Endothelial cell (in vitro differentiated cells): ENCODE measurements around the gene TBC1D22A. TPM values are rescaled to one million over a fixed set of nuclear protein-coding genes. Genes with fewer than 3 reads are reported as not detected.
A peak's percentile ranks its signal among the peaks of the same experiment; 100 is the strongest.

Source experiments
- DNase-seq: peaks from one replicate; pipeline ENCODE4 v3.0.0; 2021; ENCODE audit warnings: low spot score
- H3K27ac Mint-ChIP-seq: one replicate; pipeline ENCODE4 v1.8.0; 2021; ENCODE audit warnings: mixed read lengths, inconsistent platforms; ENCODE audit not compliant: unreplicated experiment
- H3K27me3 Mint-ChIP-seq: one replicate; pipeline ENCODE4 v1.8.0; 2021; ENCODE audit warnings: mild to moderate bottlenecking, moderate library complexity, mixed read lengths, inconsistent platforms; ENCODE audit not compliant: unreplicated experiment
- H3K36me3 Mint-ChIP-seq: one replicate; pipeline ENCODE4 v1.8.0; 2021; ENCODE audit warnings: mild to moderate bottlenecking, low read depth, mixed read lengths, inconsistent platforms; ENCODE audit not compliant: unreplicated experiment
- H3K4me1 Mint-ChIP-seq: one replicate; pipeline ENCODE4 v1.8.0; 2021; ENCODE audit warnings: mild to moderate bottlenecking, mixed read lengths, inconsistent platforms; ENCODE audit not compliant: unreplicated experiment
- H3K4me3 Mint-ChIP-seq: one replicate; pipeline ENCODE4 v1.8.0; 2021; ENCODE audit warnings: mild to moderate bottlenecking, mixed read lengths, inconsistent platforms; ENCODE audit not compliant: unreplicated experiment
- H3K9me3 Mint-ChIP-seq: one replicate; pipeline ENCODE4 v1.8.0; 2021; ENCODE audit warnings: mixed read lengths, inconsistent platforms; ENCODE audit not compliant: unreplicated experiment
- total RNA-seq: library from RNA; stranded (reverse); fragmentation: NEBNext Ultra II Directional; extraction: Animal tissue kit (Norgen Biotek cat#: 25700); gene quantifications from one replicate; pipeline ENCODE4 v1.2.1, GENCODE V29; 2021; ENCODE audit not compliant: unreplicated experiment
- TF ChIP-seq, protein P1 (sequence below): fragments of 200-600 bp; sonication (generic); IDR thresholded peaks from one replicate; pipeline ENCODE4 v1.5.0; 2021; ENCODE audit warnings: antibody characterized with exemption; ENCODE audit not compliant: unreplicated experiment

Gene TBC1D22A
- total RNA-seq, 1 donor from 2014 or later, result 25.3 TPM

DNA sequence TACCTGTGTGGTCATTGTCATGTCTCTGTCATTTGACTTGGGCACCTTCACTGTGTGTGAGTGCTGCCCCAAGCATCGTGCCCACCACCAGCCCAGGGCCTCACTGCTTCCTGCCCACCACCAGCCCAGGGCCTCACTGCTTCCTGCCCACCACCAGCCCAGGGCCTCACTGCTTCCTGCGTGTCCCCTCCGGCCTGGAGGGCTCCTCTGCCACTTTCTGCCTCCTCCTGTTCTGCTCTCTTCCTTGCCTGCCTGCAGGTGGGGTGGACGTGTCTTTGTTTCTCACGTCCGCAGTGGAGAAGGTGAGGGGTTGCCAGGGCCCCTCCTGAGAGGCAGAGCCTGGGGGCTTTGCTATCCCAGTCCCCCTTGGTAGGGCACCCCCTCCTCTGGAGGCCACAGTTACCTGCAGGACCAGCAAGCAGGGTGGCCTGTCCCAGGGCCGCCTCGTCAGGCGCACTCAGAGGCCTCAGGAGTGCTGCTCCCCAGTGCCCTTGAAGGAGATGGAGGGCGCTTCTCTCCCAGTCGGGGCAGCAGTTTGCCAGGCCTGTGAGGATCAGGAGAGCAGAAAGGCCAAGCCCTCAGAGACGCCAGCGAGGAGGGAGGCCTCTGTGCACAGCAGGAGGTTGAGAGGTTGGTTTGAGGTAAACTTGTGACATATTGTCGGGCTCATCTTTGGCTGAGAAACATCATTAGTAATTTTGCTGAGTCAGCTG, 290.7 kb downstream of the TBC1D22A start:
- TF ChIP-seq, protein P1, sequence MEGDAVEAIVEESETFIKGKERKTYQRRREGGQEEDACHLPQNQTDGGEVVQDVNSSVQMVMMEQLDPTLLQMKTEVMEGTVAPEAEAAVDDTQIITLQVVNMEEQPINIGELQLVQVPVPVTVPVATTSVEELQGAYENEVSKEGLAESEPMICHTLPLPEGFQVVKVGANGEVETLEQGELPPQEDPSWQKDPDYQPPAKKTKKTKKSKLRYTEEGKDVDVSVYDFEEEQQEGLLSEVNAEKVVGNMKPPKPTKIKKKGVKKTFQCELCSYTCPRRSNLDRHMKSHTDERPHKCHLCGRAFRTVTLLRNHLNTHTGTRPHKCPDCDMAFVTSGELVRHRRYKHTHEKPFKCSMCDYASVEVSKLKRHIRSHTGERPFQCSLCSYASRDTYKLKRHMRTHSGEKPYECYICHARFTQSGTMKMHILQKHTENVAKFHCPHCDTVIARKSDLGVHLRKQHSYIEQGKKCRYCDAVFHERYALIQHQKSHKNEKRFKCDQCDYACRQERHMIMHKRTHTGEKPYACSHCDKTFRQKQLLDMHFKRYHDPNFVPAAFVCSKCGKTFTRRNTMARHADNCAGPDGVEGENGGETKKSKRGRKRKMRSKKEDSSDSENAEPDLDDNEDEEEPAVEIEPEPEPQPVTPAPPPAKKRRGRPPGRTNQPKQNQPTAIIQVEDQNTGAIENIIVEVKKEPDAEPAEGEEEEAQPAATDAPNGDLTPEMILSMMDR, result no peak
- DNase-seq, result peak; percentile 22
- Mint-ChIP-seq H3K4me3 (no peak overlapping the region), H3K9me3 (no peaks in the 10 kb centered on the region), H3K27ac (peak overlapping the region; percentile 5), H3K27me3 (peaks cover 6% of the 10 kb centered on the region), H3K4me1 (peaks cover 26% of the 10 kb centered on the region), H3K36me3 (peaks cover 9% of the 10 kb centered on the region)

DNA sequence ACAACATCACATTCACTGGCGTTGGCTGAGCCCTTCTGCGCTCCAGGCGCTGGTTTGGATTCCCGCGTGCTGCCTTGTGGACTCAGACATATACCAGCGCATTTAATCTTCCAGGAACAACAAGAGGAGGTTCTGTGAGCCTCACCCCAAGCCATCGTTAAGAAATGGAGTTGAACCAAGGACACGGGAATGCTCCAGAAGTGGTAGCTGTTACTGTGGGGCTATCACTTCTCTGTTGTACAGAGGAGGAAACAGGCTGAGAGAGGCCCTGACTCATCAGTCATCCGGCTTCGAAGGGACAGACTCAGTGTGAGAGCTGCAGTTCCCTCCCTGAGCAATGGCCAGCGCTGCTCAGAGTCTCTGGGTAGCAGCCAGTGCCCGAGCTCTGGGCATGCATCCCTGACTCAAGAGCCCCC, 291.3 kb downstream of the TBC1D22A start:
- Mint-ChIP-seq H3K27me3 (peaks cover 6% of the 10 kb centered on the region), H3K36me3 (peaks cover 11% of the 10 kb centered on the region), H3K4me1 (peaks cover 26% of the 10 kb centered on the region), H3K4me3 (no peak overlapping the region), H3K27ac (peak overlapping the region; percentile 5), H3K9me3 (no peaks in the 10 kb centered on the region)
- DNase-seq, result no peak
- TF ChIP-seq, protein P1, result no peak

DNA sequence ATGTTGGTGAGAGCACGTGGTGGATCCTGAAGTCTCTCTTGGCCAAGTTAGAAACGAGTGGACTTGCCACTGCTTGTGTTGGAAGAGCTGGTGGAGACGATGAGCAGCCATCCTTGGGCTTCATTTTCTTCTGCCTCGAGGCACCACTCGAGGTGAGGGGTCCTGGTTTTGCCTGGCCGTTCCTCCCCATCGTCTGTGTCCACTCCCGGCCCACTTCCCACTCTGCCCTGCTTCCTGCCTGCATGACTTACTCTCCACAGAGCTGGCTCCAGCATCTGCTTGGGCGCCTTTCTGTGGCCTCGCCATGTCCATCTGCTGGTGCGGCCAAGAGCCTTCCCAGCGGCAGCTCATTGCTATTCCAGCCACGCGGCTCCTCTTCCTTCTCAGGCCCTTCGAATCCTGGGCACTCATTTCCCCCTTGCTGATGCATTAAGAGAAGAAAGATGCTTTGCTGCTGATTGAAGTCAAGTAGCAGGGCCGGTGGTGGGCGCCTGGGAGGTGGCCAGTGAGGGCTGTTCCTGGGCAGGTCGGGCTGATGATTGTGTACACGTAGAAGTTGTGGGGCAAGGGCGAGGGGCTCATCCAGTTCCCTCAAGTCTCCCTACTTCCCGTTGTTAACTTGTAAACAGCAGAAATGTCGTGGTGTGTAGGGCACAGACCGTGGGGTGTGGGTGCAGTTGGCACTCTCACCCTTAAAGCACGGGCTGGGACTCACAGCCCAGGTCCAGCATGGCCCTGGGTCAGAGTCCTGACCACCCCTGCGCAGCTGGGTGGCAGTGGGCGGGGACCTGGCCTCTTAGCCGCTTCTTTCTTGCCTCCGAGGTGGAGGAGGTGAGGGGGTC, 292.0 kb downstream of the TBC1D22A start:
- peak overlapping the region; percentile 36 for H3K27ac Mint-ChIP-seq
- TF ChIP-seq, protein P1, result no peak
- H3K36me3 Mint-ChIP-seq, result peaks cover 18% of the 10 kb centered on the region
- H3K4me1 Mint-ChIP-seq, result peaks cover 26% of the 10 kb centered on the region
- peaks cover 8% of the 10 kb centered on the region for H3K27me3 Mint-ChIP-seq
- H3K4me3 Mint-ChIP-seq, result no peak overlapping the region
- H3K9me3 Mint-ChIP-seq, result no peaks in the 10 kb centered on the region
- DNase-seq, result no peak

DNA sequence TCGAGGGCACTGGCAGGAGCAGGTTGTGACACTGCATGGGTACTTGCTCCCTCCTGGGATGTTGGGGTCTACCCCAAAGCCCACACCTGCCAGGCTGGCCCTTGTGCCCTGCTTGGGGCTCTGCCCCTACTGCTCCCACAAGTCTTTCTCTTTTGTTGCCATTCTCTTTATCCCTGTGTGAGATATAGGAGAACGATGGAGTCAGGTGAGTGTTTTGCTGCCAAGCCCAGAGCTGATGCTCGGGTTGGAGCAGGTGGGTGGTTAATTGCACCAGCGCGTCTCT, 292.6 kb downstream of the TBC1D22A start:
- no peak for DNase-seq
- Mint-ChIP-seq H3K4me1 (peaks cover 26% of the 10 kb centered on the region), H3K27ac (no peak overlapping the region), H3K36me3 (peaks cover 20% of the 10 kb centered on the region), H3K4me3 (no peak overlapping the region), H3K27me3 (peaks cover 8% of the 10 kb centered on the region), H3K9me3 (no peaks in the 10 kb centered on the region)
- TF ChIP-seq, protein P1, result no peak

DNA sequence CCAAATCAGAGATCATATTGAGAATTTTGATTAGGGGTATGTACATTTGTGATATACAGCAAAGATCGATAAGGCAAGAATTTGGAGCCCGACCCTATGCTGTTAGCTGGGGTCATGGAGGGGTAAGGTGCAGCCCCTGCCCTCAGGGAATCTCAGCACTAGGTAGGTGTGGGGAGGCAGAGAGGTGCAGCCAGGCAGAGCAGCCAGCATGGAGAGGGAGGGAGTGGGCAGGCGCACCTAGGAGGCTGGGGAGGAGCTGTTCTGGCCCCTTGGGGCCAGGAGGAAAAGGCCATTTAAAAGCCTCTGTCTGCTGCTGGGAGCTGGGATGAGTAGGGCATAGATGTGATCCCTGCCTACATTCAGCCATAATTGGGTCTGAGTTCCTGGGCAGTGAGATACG, 293.0 kb downstream of the TBC1D22A start:
- Mint-ChIP-seq H3K4me3 (no peak overlapping the region), H3K27ac (no peak overlapping the region)
- TF ChIP-seq, protein P1, result no peak

More for the DNA sequence above, 293.0 kb downstream of the TBC1D22A start:
- Mint-ChIP-seq H3K36me3 (peaks cover 20% of the 10 kb centered on the region), H3K27me3 (peaks cover 8% of the 10 kb centered on the region), H3K9me3 (no peaks in the 10 kb centered on the region), H3K4me1 (peaks cover 26% of the 10 kb centered on the region)
- DNase-seq, result no peak
